Adrenal gland (tissue), 12 donors: ENCODE results near the gene CLEC10A. TPM values are rescaled to one million over a fixed set of nuclear protein-coding genes. Genes with fewer than 3 reads are reported as not detected.

Source experiments
- DNase-seq, 7 donors: peaks; one replicate each; pipeline ENCODE4 v3.0.0-alpha.2; 2019 to 2020
- H3K27ac ChIP-seq, 5 donors: fragments of 200-600 bp; sonication (generic) in 4 of 5; 1 replicate in 3 of 5; 2 replicates in 2 of 5; pipeline versions ENCODE4 v1.5.1 to v1.8.0; 2016 to 2020; ENCODE audit warnings: mild to moderate bottlenecking in 1 of 5
- H3K27me3 ChIP-seq: fragments of 200-600 bp; 2 replicates; pipeline ENCODE4 v1.8.0; 2021
- H3K36me3 ChIP-seq, 2 donors: fragments of 200-600 bp; replicated peaks in 1 of 2; 1 replicate in 1 of 2; 2 replicates in 1 of 2; pipeline versions ENCODE4 v1.5.1 to v1.8.0; 2018 to 2022
- H3K4me1 ChIP-seq, 2 donors: fragments of 200-600 bp; replicated peaks in 1 of 2; 1 replicate in 1 of 2; 2 replicates in 1 of 2; pipeline versions ENCODE4 v1.5.1 to v1.8.0; 2018 to 2021
- H3K4me3 ChIP-seq, 4 donors: fragments of 200-600 bp; sonication (generic) in 3 of 4; one replicate each; pipeline ENCODE4 v1.5.1; 2016 to 2018
- H3K9me3 ChIP-seq, 3 donors: fragments of 200-600 bp; sonication (generic) in 1 of 3; replicated peaks in 1 of 3; 1 replicate in 2 of 3; 2 replicates in 1 of 3; pipeline versions ENCODE4 v1.5.1 to v1.8.0; 2016 to 2021
- POLR2A ChIP-seq, 2 donors: fragments of 450-650 bp; IDR thresholded peaks; one replicate each; pipeline ENCODE4 v1.6.1; 2017; ENCODE audit warnings: antibody characterized with exemption in 2 of 2, mild to moderate bottlenecking in 2 of 2, moderate library complexity in 1 of 2
- WGBS, 4 donors: extraction: QIAGEN DNeasy Blood & Tissue Kit in 2 of 4; methylation state at CpG; one replicate each; pipeline versions ENCODE4 v1.1.5 to v1.1.7; 2013 to 2017; 5-methylcytosine and 5-hydroxymethylcytosine counted together
- intact Hi-C, 2 donors: fragments of 100-400 bp; cut with DNase I; formaldehyde crosslinking; loops; one replicate each; pipeline versions ENCODE4 v1.14.1 to v1.15.0; 2022 to 2023
- polyA plus RNA-seq, 3 donors: library from polyadenylated mRNA; stranded (reverse); fragments of 200-250 nt in 2 of 3; fragments of 350-450 nt in 1 of 3; fragmentation: Illumina TruSeq in 1 of 3; extraction: RNeasy Lipid Tissue Mini Kit (QIAGEN cat#74804) in 1 of 3; gene quantifications; one replicate each; pipeline ENCODE4 v1.2.3, GENCODE V29; 2013 to 2014
- small RNA-seq, 2 donors: library from RNA; depleted of rRNA; stranded (forward); fragments of <200 nt; gene quantifications; one replicate each; pipeline ENCODE3, GENCODE V24; 2016
- total RNA-seq, 9 donors: library from RNA; depleted of rRNA in 4 of 9; stranded (reverse); fragments of >200 nt in 4 of 9; fragments of 120-200 nt in 1 of 9; fragmentation: NEBNext Ultra II Directional in 1 of 9; extraction: Animal tissue kit (Norgen Biotek cat#: 25700) in 1 of 9; gene quantifications; one replicate each; pipeline versions ENCODE4 v1.1.0 to v1.2.4, GENCODE V29; 2013 to 2023
- TF ChIP-seq, protein P1 (sequence below), 6 experiments: fragments of 450-650 bp in 4 of 6; fragments of 200-600 bp in 2 of 6; sonication (generic) in 1 of 6; IDR thresholded peaks; 1 replicate in 5 of 6; 2 replicates in 1 of 6; pipeline versions ENCODE4 v1.5.1 to v1.8.0; 2016 to 2021; ENCODE audit warnings: antibody characterized with exemption in 6 of 6, mild to moderate bottlenecking in 2 of 6, moderate library complexity in 1 of 6
- donor health status: healthy with polysubstance abuse.
- donor health status: Bipolar disorder and iron deficiency.
- donor health status: DM: yes; HTN: yes; CAD: no.
- donor health status: DM: no; HTN: no; CAD: no.
- donor health status: DM: no; HTN: no; CAD: no.
- donor health status: DM: yes; HTN: yes; CAD: no.

CLEC10A gene
- total and polyA plus RNA-seq, 12 donors: 0.83 to 14.1 (median 4.7) TPM

DNA sequence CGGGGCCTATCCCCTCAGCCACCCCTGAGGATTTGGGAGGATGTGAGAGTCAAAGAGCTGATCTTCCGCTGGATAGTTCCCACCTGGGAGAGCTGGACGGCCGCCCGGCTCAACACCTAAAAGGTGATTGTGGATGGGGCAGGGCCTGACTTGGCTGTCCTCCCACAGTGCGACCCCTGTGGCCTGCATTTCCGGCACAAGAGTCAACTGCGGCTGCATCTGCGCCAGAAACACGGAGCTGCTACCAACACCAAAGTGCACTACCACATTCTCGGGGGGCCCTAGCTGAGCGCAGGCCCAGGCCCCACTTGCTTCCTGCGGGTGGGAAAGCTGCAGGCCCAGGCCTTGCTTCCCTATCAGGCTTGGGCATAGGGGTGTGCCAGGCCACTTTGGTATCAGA, 52.7 kb downstream of the CLEC10A start:
- intact Hi-C loops: no loop called here
- Histone ChIP-seq H3K9me3 (no peaks in the 10 kb centered on the region), H3K27me3 (no peaks in the 10 kb centered on the region), H3K36me3 (no peaks in the 10 kb centered on the region), H3K4me3 (no peak overlapping the region), H3K4me1 (peaks cover 0 to 3% of the 10 kb centered on the region in 2 donors), H3K27ac (no peak overlapping the region)
- TF ChIP-seq POLR2A (IDR thresholded peaks at IDR 0.05): no peak
- TF ChIP-seq, protein P1, sequence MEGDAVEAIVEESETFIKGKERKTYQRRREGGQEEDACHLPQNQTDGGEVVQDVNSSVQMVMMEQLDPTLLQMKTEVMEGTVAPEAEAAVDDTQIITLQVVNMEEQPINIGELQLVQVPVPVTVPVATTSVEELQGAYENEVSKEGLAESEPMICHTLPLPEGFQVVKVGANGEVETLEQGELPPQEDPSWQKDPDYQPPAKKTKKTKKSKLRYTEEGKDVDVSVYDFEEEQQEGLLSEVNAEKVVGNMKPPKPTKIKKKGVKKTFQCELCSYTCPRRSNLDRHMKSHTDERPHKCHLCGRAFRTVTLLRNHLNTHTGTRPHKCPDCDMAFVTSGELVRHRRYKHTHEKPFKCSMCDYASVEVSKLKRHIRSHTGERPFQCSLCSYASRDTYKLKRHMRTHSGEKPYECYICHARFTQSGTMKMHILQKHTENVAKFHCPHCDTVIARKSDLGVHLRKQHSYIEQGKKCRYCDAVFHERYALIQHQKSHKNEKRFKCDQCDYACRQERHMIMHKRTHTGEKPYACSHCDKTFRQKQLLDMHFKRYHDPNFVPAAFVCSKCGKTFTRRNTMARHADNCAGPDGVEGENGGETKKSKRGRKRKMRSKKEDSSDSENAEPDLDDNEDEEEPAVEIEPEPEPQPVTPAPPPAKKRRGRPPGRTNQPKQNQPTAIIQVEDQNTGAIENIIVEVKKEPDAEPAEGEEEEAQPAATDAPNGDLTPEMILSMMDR (IDR thresholded peaks at IDR 0.05): no peak
- DNase-seq: no peak
- WGBS, 4 donors: 78 to 86% (median 81%) methylated on average over 9 to 13 of the region's 13 CpGs

DNA sequence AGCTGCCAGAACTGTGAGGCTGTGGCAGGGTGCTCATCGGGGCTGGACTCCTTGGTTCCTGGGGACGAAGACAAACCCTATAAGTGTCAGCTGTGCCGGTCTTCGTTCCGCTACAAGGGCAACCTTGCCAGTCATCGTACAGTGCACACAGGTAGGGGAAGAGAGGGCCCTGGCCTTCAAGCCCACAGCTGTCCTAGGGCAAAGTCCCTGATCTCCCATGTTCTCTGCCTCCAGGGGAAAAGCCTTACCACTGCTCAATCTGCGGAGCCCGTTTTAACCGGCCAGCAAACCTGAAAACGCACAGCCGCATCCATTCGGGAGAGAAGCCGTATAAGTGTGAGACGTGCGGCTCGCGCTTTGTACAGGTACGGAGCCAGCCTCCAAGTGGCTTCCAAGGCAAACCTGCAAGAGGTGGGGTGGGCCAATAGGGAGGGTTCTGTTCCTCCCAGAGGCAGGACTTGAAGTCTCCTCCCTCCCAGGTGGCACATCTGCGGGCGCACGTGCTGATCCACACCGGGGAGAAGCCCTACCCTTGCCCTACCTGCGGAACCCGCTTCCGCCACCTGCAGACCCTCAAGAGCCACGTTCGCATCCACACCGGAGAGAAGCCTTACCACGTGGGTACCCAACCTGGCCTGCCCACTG, 53.5 kb downstream of the CLEC10A start:
- H3K36me3 ChIP-seq: no peaks in the 10 kb centered on the region
- no peak overlapping the region for H3K4me3 ChIP-seq
- H3K4me1 ChIP-seq: peaks cover 0 to 10% of the 10 kb centered on the region in 2 donors
- intact Hi-C loops: no loop called here
- H3K27me3 ChIP-seq: no peaks in the 10 kb centered on the region
- H3K27ac ChIP-seq: no peak overlapping the region
- DNase-seq: no peak
- H3K9me3 ChIP-seq: no peaks in the 10 kb centered on the region
- WGBS, 4 donors: 87 to 90% (median 88%) methylated on average over 18 to 29 of the region's 29 CpGs
- TF ChIP-seq POLR2A (IDR thresholded peaks at IDR 0.05): no peak
- TF ChIP-seq, protein P1 (IDR thresholded peaks at IDR 0.05): no peak

DNA sequence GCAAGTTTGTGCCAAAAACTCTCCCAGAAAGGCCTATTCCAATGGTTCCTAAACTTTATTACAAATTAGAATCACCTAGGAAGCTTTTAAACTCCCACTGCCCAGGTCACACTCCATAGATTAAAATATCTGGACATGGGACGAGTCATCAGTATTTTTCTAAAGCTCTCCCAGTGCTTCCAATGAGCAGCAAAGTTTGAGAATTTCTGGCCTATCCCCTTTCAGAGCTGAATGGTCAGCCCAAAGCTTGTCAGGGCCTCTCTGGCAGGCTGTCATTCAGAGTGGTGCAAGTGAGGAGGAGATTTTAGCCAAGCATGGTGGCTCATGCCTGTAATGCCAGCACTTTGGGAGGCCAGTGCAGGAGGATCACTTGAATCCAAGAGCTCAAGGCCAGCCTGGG, 54.8 kb downstream of the CLEC10A start:
- Histone ChIP-seq H3K4me1 (peaks cover 3 to 13% of the 10 kb centered on the region in 2 donors), H3K27me3 (no peaks in the 10 kb centered on the region), H3K27ac (no peak overlapping the region), H3K36me3 (no peaks in the 10 kb centered on the region), H3K9me3 (no peaks in the 10 kb centered on the region), H3K4me3 (no peak overlapping the region)
- intact Hi-C loops: no loop called here
- TF ChIP-seq, protein P1 (IDR thresholded peaks at IDR 0.05): no peak
- TF ChIP-seq POLR2A (IDR thresholded peaks at IDR 0.05): no peak
- DNase-seq: no peak
- WGBS, 4 donors: 77 to 86% (median 80%) methylated on average over 1 of the region's 1 CpG; no CpG with 5 or more reads in 1 of the 4 donors

Small RNA genes lying within 50 kb of the gene (small RNA-seq; reads per million reads assigned to genes)
- gene AC120057.1: 0 reads per million in 2 donors

Other genes with a start within 250 kb of the CLEC10A start
- under 1 TPM in 3 of 9 donors, not detected in 6; 0.06 to 0.18 (median 0.14) TPM for gene TEKT1, start 248.5 kb downstream of the CLEC10A start, total RNA-seq
- under 1 TPM in 1 of 3 donors, not detected in 2; 0.55 TPM for gene TEKT1, start 248.5 kb downstream of the CLEC10A start, polyA plus RNA-seq
- under 1 TPM in 2 of 9 donors, not detected in 7; 0.23 to 0.39 TPM for gene ALOX12, start 84.2 kb downstream of the CLEC10A start, total RNA-seq
- gene ALOX12, start 84.2 kb downstream of the CLEC10A start, polyA plus RNA-seq: under 1 TPM in 1 of 3 donors, not detected in 2; 0.16 TPM
- 100 to 1,000 TPM; 206 to 799 (median 538) TPM for gene RNASEK, start 67.6 kb downstream of the CLEC10A start, total RNA-seq
- gene RNASEK, start 67.6 kb downstream of the CLEC10A start, polyA plus RNA-seq: 100 to 1,000 TPM; 363 to 770 (median 435) TPM
- gene BCL6B, start 57.2 kb downstream of the CLEC10A start, total RNA-seq: 10 to 100 TPM in 3 of 9 donors, 1 to 10 TPM in 6; 2.9 to 17.0 (median 8.5) TPM
- 10 to 100 TPM in 1 of 3 donors, 1 to 10 TPM in 2; 3.2 to 14.2 (median 9.3) TPM for gene BCL6B, start 57.2 kb downstream of the CLEC10A start, polyA plus RNA-seq
- 1 to 10 TPM in 8 of 9 donors, under 1 TPM in 1; 0.97 to 3.2 (median 2.3) TPM for gene SLC16A13, start 44.2 kb downstream of the CLEC10A start, total RNA-seq
- gene SLC16A13, start 44.2 kb downstream of the CLEC10A start, polyA plus RNA-seq: 1 to 10 TPM in 2 of 3 donors, under 1 TPM in 1; 0.84 to 3.1 (median 1.3) TPM
- 1 to 10 TPM in 2 of 9 donors, under 1 TPM in 5, not detected in 2; 0.18 to 1.1 (median 0.55) TPM for gene SLC16A11, start 36.2 kb downstream of the CLEC10A start, total RNA-seq
- gene SLC16A11, start 36.2 kb downstream of the CLEC10A start, polyA plus RNA-seq: 1 to 10 TPM in 2 of 3 donors, not detected in 1; 1.1 to 3.0 TPM
- gene ASGR2, start 34.6 kb upstream of the CLEC10A start, total RNA-seq: 1 to 10 TPM in 1 of 9 donors, under 1 TPM in 4, not detected in 4; 0.14 to 1.1 (median 0.61) TPM
- 1 to 10 TPM in 2 of 3 donors, under 1 TPM in 1; 0.35 to 1.4 (median 1.2) TPM for gene ASGR2, start 34.6 kb upstream of the CLEC10A start, polyA plus RNA-seq
- gene ASGR1, start 99.1 kb upstream of the CLEC10A start, total RNA-seq: 1 to 10 TPM in 6 of 9 donors, under 1 TPM in 1, not detected in 2; 0.63 to 2.7 (median 1.7) TPM
- 1 to 10 TPM in 2 of 3 donors, under 1 TPM in 1; 0.29 to 6.9 (median 5.0) TPM for gene ASGR1, start 99.1 kb upstream of the CLEC10A start, polyA plus RNA-seq
- 10 to 100 TPM; 14.1 to 70.2 (median 31.4) TPM for gene DLG4, start 139.6 kb upstream of the CLEC10A start, total RNA-seq
- 100 to 1,000 TPM in 1 of 3 donors, 10 to 100 TPM in 2; 19.1 to 172 (median 29.6) TPM for gene DLG4, start 139.6 kb upstream of the CLEC10A start, polyA plus RNA-seq
- gene ACADVL, start 139.7 kb upstream of the CLEC10A start, total RNA-seq: 1,000 to 10,000 TPM in 8 of 9 donors, 100 to 1,000 TPM in 1; 961 to 2,378 (median 1,747) TPM
- 1,000 to 10,000 TPM in 2 of 3 donors, 100 to 1,000 TPM in 1; 972 to 6,098 (median 5,777) TPM for gene ACADVL, start 139.7 kb upstream of the CLEC10A start, polyA plus RNA-seq
- 10 to 100 TPM; 25.2 to 87.2 (median 44.8) TPM for gene DVL2, start 154.3 kb upstream of the CLEC10A start, total RNA-seq
- 10 to 100 TPM; 11.8 to 80.9 (median 19.2) TPM for gene DVL2, start 154.3 kb upstream of the CLEC10A start, polyA plus RNA-seq
- 100 to 1,000 TPM in 1 of 9 donors, 10 to 100 TPM in 8; 33.5 to 141 (median 66.8) TPM for gene PHF23, start 159.2 kb upstream of the CLEC10A start, total RNA-seq
- gene PHF23, start 159.2 kb upstream of the CLEC10A start, polyA plus RNA-seq: 10 to 100 TPM; 28.0 to 80.3 (median 49.6) TPM
- gene GABARAP, start 162.2 kb upstream of the CLEC10A start, total RNA-seq: 1,000 to 10,000 TPM in 1 of 9 donors, 100 to 1,000 TPM in 8; 195 to 1,049 (median 833) TPM
- gene GABARAP, start 162.2 kb upstream of the CLEC10A start, polyA plus RNA-seq: 1,000 to 10,000 TPM in 2 of 3 donors, 100 to 1,000 TPM in 1; 694 to 1,285 (median 1,047) TPM
- gene CTDNEP1, start 171.5 kb upstream of the CLEC10A start, total RNA-seq: 100 to 1,000 TPM in 5 of 9 donors, 10 to 100 TPM in 4; 30.3 to 144 (median 125) TPM
- gene CTDNEP1, start 171.5 kb upstream of the CLEC10A start, polyA plus RNA-seq: 100 to 1,000 TPM in 1 of 3 donors, 10 to 100 TPM in 2; 67.9 to 177 (median 84.4) TPM
- 10 to 100 TPM; 28.0 to 82.7 (median 58.8) TPM for gene ELP5, start 172.0 kb upstream of the CLEC10A start, total RNA-seq
- 10 to 100 TPM; 39.0 to 96.5 (median 77.4) TPM for gene ELP5, start 172.0 kb upstream of the CLEC10A start, polyA plus RNA-seq
- 10 to 100 TPM in 4 of 9 donors, 1 to 10 TPM in 5; 2.0 to 35.6 (median 7.0) TPM for gene CLDN7, start 182.2 kb upstream of the CLEC10A start, total RNA-seq
- 1 to 10 TPM; 1.6 to 9.7 (median 5.3) TPM for gene CLDN7, start 182.2 kb upstream of the CLEC10A start, polyA plus RNA-seq
- gene SLC2A4, start 201.5 kb upstream of the CLEC10A start, total RNA-seq: 10 to 100 TPM in 4 of 9 donors, 1 to 10 TPM in 5; 1.8 to 30.0 (median 7.8) TPM
- 10 to 100 TPM in 1 of 3 donors, 1 to 10 TPM in 1, under 1 TPM in 1; 0.75 to 12.7 (median 5.6) TPM for gene SLC2A4, start 201.5 kb upstream of the CLEC10A start, polyA plus RNA-seq
- under 1 TPM in 4 of 9 donors, not detected in 5; 0.06 to 0.28 (median 0.09) TPM for gene YBX2, start 214.4 kb upstream of the CLEC10A start, total RNA-seq
- gene YBX2, start 214.4 kb upstream of the CLEC10A start, polyA plus RNA-seq: 1 to 10 TPM in 1 of 3 donors, under 1 TPM in 1, not detected in 1; 0.88 to 1.4 TPM
- 100 to 1,000 TPM; 110 to 666 (median 262) TPM for gene EIF5A, start 227.4 kb upstream of the CLEC10A start, total RNA-seq
- gene EIF5A, start 227.4 kb upstream of the CLEC10A start, polyA plus RNA-seq: 100 to 1,000 TPM; 469 to 594 (median 589) TPM
- 100 to 1,000 TPM in 5 of 9 donors, 10 to 100 TPM in 4; 69.1 to 124 (median 100) TPM for gene GPS2, start 235.1 kb upstream of the CLEC10A start, total RNA-seq
- 100 to 1,000 TPM; 167 to 196 (median 191) TPM for gene GPS2, start 235.1 kb upstream of the CLEC10A start, polyA plus RNA-seq
- gene NEURL4, start 249.1 kb upstream of the CLEC10A start, total RNA-seq: 10 to 100 TPM; 10.4 to 46.9 (median 25.0) TPM
- gene NEURL4, start 249.1 kb upstream of the CLEC10A start, polyA plus RNA-seq: 100 to 1,000 TPM in 1 of 3 donors, 10 to 100 TPM in 1, 1 to 10 TPM in 1; 8.7 to 111 (median 45.5) TPM